Measurements from ENCODE around the gene NKAP.

GRCh38 chrX:119960625-119961024, 17.1 kb upstream of the NKAP start:
- TF ChIP-seq CTCF (IDR thresholded peaks at IDR 0.05; ENCODE audit: low read depth, low read length) (no peak), EZH2phosphoT487 (IDR thresholded peaks at IDR 0.05; ENCODE audit: low read depth) (no peak)
